ENCODE data around the gene CAMK1D.

Gene CAMK1D

DNA sequence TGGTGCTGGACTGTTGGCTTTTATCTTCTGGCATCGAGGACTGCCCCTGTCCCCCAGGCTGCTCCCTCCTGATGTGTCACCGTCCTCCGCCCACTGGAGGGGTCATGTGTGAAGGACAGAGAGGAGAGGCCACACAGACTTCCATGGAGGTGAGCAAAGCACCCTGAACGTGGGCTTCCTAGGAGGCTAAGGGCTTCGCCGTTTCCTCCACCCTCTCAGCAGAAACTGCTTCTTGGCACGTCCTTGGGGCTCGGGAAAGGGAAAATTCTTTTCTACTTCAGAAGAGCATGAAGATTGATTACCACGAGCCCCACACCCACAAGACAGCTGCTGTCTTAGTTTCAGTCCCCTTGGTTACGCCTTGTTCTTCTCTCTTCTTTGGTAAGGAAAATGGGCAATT lies 433.9 kb downstream of the CAMK1D start:
- TF ChIP-seq GATA2 (IDR thresholded peaks at IDR 0.05; ENCODE audit: low read depth, low read length) (no peak), GATA3 (IDR thresholded peaks at IDR 0.05; ENCODE audit: low read depth, low read length) (no peak)

- TF ChIP-seq GATA2 (IDR thresholded peaks at IDR 0.05; ENCODE audit: low read depth, low read length) = no peak
- no peak for TF ChIP-seq GATA3 (IDR thresholded peaks at IDR 0.05; ENCODE audit: low read depth, low read length)
Measured at GRCh38 chr10:12784646-12785045, 435.3 kb downstream of the CAMK1D start.

- TF ChIP-seq GATA3 (IDR thresholded peaks at IDR 0.05; ENCODE audit: low read depth, low read length) = no peak
- no peak for TF ChIP-seq GATA2 (IDR thresholded peaks at IDR 0.05; ENCODE audit: low read depth, low read length)
Measured at GRCh38 chr10:12785415-12785831, 436.1 kb downstream of the CAMK1D start.

- TF ChIP-seq GATA3 (IDR thresholded peaks at IDR 0.05; ENCODE audit: low read depth, low read length) (no peak), GATA2 (IDR thresholded peaks at IDR 0.05; ENCODE audit: low read depth, low read length) (no peak)
Measured at GRCh38 chr10:12787297-12787696, 437.9 kb downstream of the CAMK1D start.

- TF ChIP-seq GATA2 (IDR thresholded peaks at IDR 0.05; ENCODE audit: low read depth, low read length) (no peak), GATA3 (IDR thresholded peaks at IDR 0.05; ENCODE audit: low read depth, low read length) (no peak)
Measured at GRCh38 chr10:12788277-12788676, 438.9 kb downstream of the CAMK1D start.

DNA sequence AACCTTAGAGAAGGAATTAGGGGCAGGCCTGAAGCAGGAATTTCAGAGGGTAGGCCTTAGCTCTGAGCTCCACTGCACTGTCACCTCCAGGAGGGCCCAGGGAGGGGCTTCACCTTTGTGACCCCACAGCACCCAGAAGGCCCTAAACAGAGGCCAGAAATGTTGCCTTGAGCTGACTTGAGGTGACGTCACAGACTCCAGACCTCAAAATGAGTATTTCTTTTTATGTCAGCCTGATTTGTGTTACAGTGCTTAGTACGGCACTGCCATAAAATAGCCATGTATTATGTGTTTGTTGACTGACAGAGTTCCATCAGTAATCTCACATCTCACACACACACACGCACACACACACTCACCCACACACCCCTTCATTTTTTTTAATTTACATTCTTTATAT lies 440.9 kb downstream of the CAMK1D start:
- TF ChIP-seq GATA2 (IDR thresholded peaks at IDR 0.05; ENCODE audit: low read depth, low read length) (no peak), GATA3 (IDR thresholded peaks at IDR 0.05; ENCODE audit: low read depth, low read length) (no peak)

GRCh38 chr10:12791728-12792127 lies 442.4 kb downstream of the CAMK1D start:
- TF ChIP-seq GATA3 (IDR thresholded peaks at IDR 0.05; ENCODE audit: low read depth, low read length) = no peak
- TF ChIP-seq GATA2 (IDR thresholded peaks at IDR 0.05; ENCODE audit: low read depth, low read length) = no peak

- TF ChIP-seq GATA2 (IDR thresholded peaks at IDR 0.05; ENCODE audit: low read depth, low read length) (no peak), GATA3 (IDR thresholded peaks at IDR 0.05; ENCODE audit: low read depth, low read length) (no peak)
Measured at GRCh38 chr10:12792889-12793556, 443.7 kb downstream of the CAMK1D start.

- TF ChIP-seq GATA3 (IDR thresholded peaks at IDR 0.05; ENCODE audit: low read depth, low read length) = no peak
- no peak for TF ChIP-seq GATA2 (IDR thresholded peaks at IDR 0.05; ENCODE audit: low read depth, low read length)
Measured at GRCh38 chr10:12795315-12796110, 446.2 kb downstream of the CAMK1D start.

- no peak for TF ChIP-seq GATA2 (IDR thresholded peaks at IDR 0.05; ENCODE audit: low read depth, low read length)
- no peak for TF ChIP-seq GATA3 (IDR thresholded peaks at IDR 0.05; ENCODE audit: low read depth, low read length)
Measured at GRCh38 chr10:12796401-12797160, 447.2 kb downstream of the CAMK1D start.

GRCh38 chr10:12797471-12798262 lies 448.3 kb downstream of the CAMK1D start:
- TF ChIP-seq GATA2 (IDR thresholded peaks at IDR 0.05; ENCODE audit: low read depth, low read length) = no peak
- no peak for TF ChIP-seq GATA3 (IDR thresholded peaks at IDR 0.05; ENCODE audit: low read depth, low read length)

DNA sequence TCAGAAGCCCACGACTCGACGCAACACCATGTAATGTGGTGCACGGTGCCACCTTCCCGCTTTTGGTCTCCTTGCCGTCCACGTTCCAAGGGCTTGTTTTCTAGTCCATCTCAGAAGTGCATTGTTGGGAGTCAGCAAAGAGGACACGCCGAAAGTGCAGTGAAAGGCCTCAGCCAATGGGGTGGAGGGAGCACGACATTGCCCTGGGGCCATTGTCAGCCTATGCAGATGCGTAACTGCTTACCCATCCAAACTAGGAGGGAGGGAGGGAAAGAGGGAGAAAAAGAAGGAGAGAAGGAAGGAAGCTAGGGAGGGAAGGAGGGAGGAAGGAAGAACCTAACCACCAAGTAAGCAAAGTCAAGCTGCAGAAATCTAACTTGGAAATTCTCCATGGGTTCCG lies 449.8 kb downstream of the CAMK1D start:
- no peak for TF ChIP-seq GATA2 (IDR thresholded peaks at IDR 0.05; ENCODE audit: low read depth, low read length)
- TF ChIP-seq GATA3 (IDR thresholded peaks at IDR 0.05; ENCODE audit: low read depth, low read length) = no peak

- TF ChIP-seq GATA3 (IDR thresholded peaks at IDR 0.05; ENCODE audit: low read depth, low read length) (no peak), GATA2 (IDR thresholded peaks at IDR 0.05; ENCODE audit: low read depth, low read length) (no peak)
Measured at GRCh38 chr10:12799714-12800113, 450.4 kb downstream of the CAMK1D start.

DNA sequence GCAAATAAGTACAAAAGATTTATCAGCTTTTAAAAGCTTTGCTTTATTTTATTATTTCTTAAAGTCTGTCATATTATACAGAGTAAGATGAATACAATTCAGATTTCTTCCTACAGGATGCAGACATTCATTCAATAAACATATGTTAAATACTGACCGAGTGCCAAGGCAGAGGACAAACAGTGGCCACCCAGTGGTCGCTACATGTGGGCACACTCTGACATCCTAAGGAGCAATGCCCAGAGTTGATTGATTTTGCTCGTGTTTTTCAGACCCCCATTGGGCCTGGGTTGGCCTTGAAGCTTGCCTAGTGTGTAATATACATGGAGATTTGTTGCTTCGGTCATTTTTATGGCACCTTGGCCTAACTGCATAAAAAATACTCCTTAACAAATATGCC lies 451.0 kb downstream of the CAMK1D start:
- TF ChIP-seq GATA3 (IDR thresholded peaks at IDR 0.05; ENCODE audit: low read depth, low read length) = no peak
- TF ChIP-seq GATA2 (IDR thresholded peaks at IDR 0.05; ENCODE audit: low read depth, low read length) = no peak
